ENCODE data around the gene AMER3.
"Not testable (repeated sequence)": the region's sequence is repeated elsewhere in the genome, so short reads cannot be mapped to it uniquely, and the experiment has no call there.

AMER3 gene

GRCh38 chr2:130728007-130728454 lies 27.3 kb upstream of the AMER3 start:
- TF ChIP-seq CTCF (IDR thresholded peaks at IDR 0.05; ENCODE audit: low read depth, low read length, missing control alignments), result no peak
- H3K4me3 ChIP-seq (ENCODE audit: low read depth, low read length), result 0 out of 2 replicates have a peak overlapping the region, but pooled peaks have one; percentile 5
- no peak for DNase-seq (ENCODE audit: low read depth)

GRCh38 chr2:130728549-130729316 lies 26.6 kb upstream of the AMER3 start, which contains the start of gene GPR148:
Gene GPR148, plus strand, starts transcription at chr2:130729070. Its CDS starts 82 bp downstream, at chr2:130729152.
- DNase-seq (ENCODE audit: low read depth), result no peak

GRCh38 chr2:130729322-130730299 lies 25.7 kb upstream of the AMER3 start:
- no peak for DNase-seq (ENCODE audit: low read depth)
- no peak for TF ChIP-seq CTCF (IDR thresholded peaks at IDR 0.05; ENCODE audit: low read depth, low read length, missing control alignments)
- H3K4me3 ChIP-seq (ENCODE audit: low read depth, low read length), result no peak overlapping the region

More at GRCh38 chr2:130728549-130729316, 26.6 kb upstream of the AMER3 start, which contains the start of gene GPR148:
- no peak for TF ChIP-seq CTCF (IDR thresholded peaks at IDR 0.05; ENCODE audit: low read depth, low read length, missing control alignments)
- H3K4me3 ChIP-seq (ENCODE audit: low read depth, low read length), result 0 out of 2 replicates have a peak within 1 kb of the TSS, but pooled peaks have one; percentile 5

GRCh38 chr2:130732257-130732656 lies 23.1 kb upstream of the AMER3 start:
- not testable (repeated sequence) for H3K4me3 ChIP-seq (ENCODE audit: low read depth, low read length); DNase-seq (ENCODE audit: low read depth)

GRCh38 chr2:130735200-130735599 lies 20.1 kb upstream of the AMER3 start:
- no peak for TF ChIP-seq CTCF (IDR thresholded peaks at IDR 0.05; ENCODE audit: low read depth, low read length, missing control alignments)
- H3K4me3 ChIP-seq (ENCODE audit: low read depth, low read length), result no peak overlapping the region
- DNase-seq (ENCODE audit: low read depth), result no peak

- TF ChIP-seq CTCF (IDR thresholded peaks at IDR 0.05; ENCODE audit: low read depth, low read length, missing control alignments), result no peak
- no peak overlapping the region for H3K4me3 ChIP-seq (ENCODE audit: low read depth, low read length)
- DNase-seq (ENCODE audit: low read depth), result no peak
Measured at GRCh38 chr2:130736487-130736886, 18.9 kb upstream of the AMER3 start.

- no peak overlapping the region for H3K4me3 ChIP-seq (ENCODE audit: low read depth, low read length)
- no peak for TF ChIP-seq CTCF (IDR thresholded peaks at IDR 0.05; ENCODE audit: low read depth, low read length, missing control alignments)
- DNase-seq (ENCODE audit: low read depth), result no peak
Measured at GRCh38 chr2:130737592-130737991, 17.7 kb upstream of the AMER3 start.

Measured in GM12864 (cell line).